HEK293 (cell line): Measurements from ENCODE around the gene RBM20.
"Not testable (repeated sequence)": the region's sequence is repeated elsewhere in the genome, so short reads cannot be mapped to it uniquely, and the experiment has no call there.

Experiments
- CTCF ChIA-PET: fragments of 350-600 bp; formaldehyde crosslinking; extraction: SDS; loops from one replicate; lab custom pipeline; 2021; ENCODE audit warnings: antibody characterized with exemption; lab: Yijun Ruan, JAX
- POLR2A ChIA-PET: fragments of 300-600 bp; formaldehyde crosslinking; extraction: SDS; loops from one replicate; lab custom pipeline; 2020; ENCODE audit warnings: antibody characterized with exemption, inconsistent platforms; lab: Yijun Ruan, JAX
- H3K27ac ChIP-seq: fragments of 200-500 bp; sonication (Bioruptor generic); 2 replicates; pipeline ENCODE4 v1.5.1; 2014; ENCODE audit warnings: low read depth, low read length, control low read depth, inconsistent platforms; ENCODE audit errors: extremely low read depth
- H3K36me3 ChIP-seq, 2 experiments: fragments of 200-500 bp in 1 of 2; sonication (Bioruptor generic) in 1 of 2; 1 replicate in 1 of 2; 2 replicates in 1 of 2; pipeline ENCODE4 v1.5.1; 2014 to 2017; ENCODE audit warnings: inconsistent platforms in 2 of 2, low read length in 2 of 2; ENCODE audit not compliant: control insufficient read depth in 2 of 2, insufficient read depth in 1 of 2
- H3K4me1 ChIP-seq: fragments of 200-500 bp; sonication (Bioruptor generic); 2 replicates; pipeline ENCODE4 v1.5.1; 2014; ENCODE audit warnings: mild to moderate bottlenecking, low read length, inconsistent platforms; ENCODE audit not compliant: control insufficient read depth, insufficient read depth
- H3K4me3 ChIP-seq: 2 replicates; pipeline ENCODE4 v1.5.1; 2011; ENCODE audit warnings: low read depth, mild to moderate bottlenecking, control low read depth, low read length, moderate library complexity
- H3K9me3 ChIP-seq: fragments of 200-500 bp; sonication (Bioruptor generic); 2 replicates; pipeline ENCODE4 v1.5.1; 2014; ENCODE audit warnings: low read depth, low read length, inconsistent platforms; ENCODE audit not compliant: control insufficient read depth, insufficient read depth
- HOXD13 ChIP-seq: sonication (generic); formaldehyde crosslinking; IDR thresholded peaks from 2 replicates; pipeline ENCODE4 v1.8.0; 2022; ENCODE audit warnings: missing genetic modification reagents, borderline replicate concordance
- SCRT1 ChIP-seq: fragments of 450-650 bp; formaldehyde crosslinking; IDR thresholded peaks from 2 replicates; pipeline ENCODE4 v1.5.1; 2016; ENCODE audit warnings: missing biosample characterization, missing genetic modification characterization, borderline replicate concordance
- ZBTB48 ChIP-seq: fragments of 450-650 bp; formaldehyde crosslinking; IDR thresholded peaks from 2 replicates; pipeline ENCODE4 v1.5.1; 2016; ENCODE audit warnings: missing biosample characterization, missing genetic modification characterization
- ZEB2 ChIP-seq: fragments of 450-650 bp; formaldehyde crosslinking; IDR thresholded peaks from 2 replicates; pipeline ENCODE4 v1.5.1; 2016; ENCODE audit warnings: missing biosample characterization, missing genetic modification characterization
- ZFP41 ChIP-seq: fragments of 450-650 bp; formaldehyde crosslinking; IDR thresholded peaks from 2 replicates; pipeline ENCODE4 v1.5.1; 2016; ENCODE audit warnings: missing biosample characterization, missing genetic modification characterization, borderline replicate concordance
- ZNF112 ChIP-seq: fragments of 450-650 bp; formaldehyde crosslinking; IDR thresholded peaks from 2 replicates; pipeline ENCODE4 v1.5.0; 2017; ENCODE audit warnings: missing biosample characterization, missing genetic modification characterization
- ZNF174 ChIP-seq: fragments of 450-650 bp; formaldehyde crosslinking; IDR thresholded peaks from 2 replicates; pipeline ENCODE4 v1.5.0; 2017; ENCODE audit warnings: missing biosample characterization, mild to moderate bottlenecking, missing genetic modification characterization
- ZNF19 ChIP-seq: fragments of 450-650 bp; formaldehyde crosslinking; IDR thresholded peaks from 2 replicates; pipeline ENCODE4; 2016; ENCODE audit warnings: missing biosample characterization, missing genetic modification characterization, low read depth
- ZNF239 ChIP-seq: fragments of 450-650 bp; formaldehyde crosslinking; IDR thresholded peaks from 2 replicates; pipeline ENCODE4 v1.5.1; 2016; ENCODE audit warnings: missing biosample characterization, missing genetic modification characterization
- ZNF26 ChIP-seq: fragments of 450-650 bp; formaldehyde crosslinking; IDR thresholded peaks from 2 replicates; pipeline ENCODE4 v1.5.1; 2016; ENCODE audit warnings: missing biosample characterization, missing genetic modification characterization
- ZNF266 ChIP-seq: fragments of 450-650 bp; formaldehyde crosslinking; IDR thresholded peaks from 2 replicates; pipeline ENCODE4 v1.5.1; 2016; ENCODE audit warnings: missing biosample characterization, missing genetic modification characterization, low read depth
- ZNF473 ChIP-seq: fragments of 450-650 bp; formaldehyde crosslinking; IDR thresholded peaks from 2 replicates; pipeline ENCODE4 v1.5.1; 2017; ENCODE audit warnings: missing biosample characterization, missing genetic modification characterization
- ZNF48 ChIP-seq: fragments of 450-650 bp; formaldehyde crosslinking; IDR thresholded peaks from 2 replicates; pipeline ENCODE4 v1.5.1; 2016; ENCODE audit warnings: missing biosample characterization, missing genetic modification characterization
- ZNF514 ChIP-seq: fragments of 450-650 bp; formaldehyde crosslinking; IDR thresholded peaks from 2 replicates; pipeline ENCODE4 v1.5.1; 2016; ENCODE audit warnings: missing biosample characterization, missing genetic modification characterization
- ZNF626 ChIP-seq: fragments of 450-650 bp; sonication (Bioruptor Pico); formaldehyde crosslinking; IDR thresholded peaks from 2 replicates; pipeline ENCODE4 v1.5.1; 2018; ENCODE audit warnings: missing biosample characterization, missing genetic modification characterization, inconsistent platforms
- ZNF654 ChIP-seq: fragments of 450-650 bp; formaldehyde crosslinking; IDR thresholded peaks from 2 replicates; pipeline ENCODE4 v1.5.1; 2016; ENCODE audit warnings: low read depth, missing biosample characterization, missing genetic modification characterization
- ZNF660 ChIP-seq: fragments of 450-650 bp; IDR thresholded peaks from 2 replicates; pipeline ENCODE4 v1.5.1; 2018; ENCODE audit warnings: missing biosample characterization, mild to moderate bottlenecking, missing genetic modification characterization
- ZNF670 ChIP-seq: fragments of 450-650 bp; formaldehyde crosslinking; IDR thresholded peaks from 2 replicates; pipeline ENCODE4 v1.5.1; 2016; ENCODE audit warnings: missing biosample characterization, missing genetic modification characterization, low read depth
- ZNF701 ChIP-seq: fragments of 450-650 bp; formaldehyde crosslinking; IDR thresholded peaks from 2 replicates; pipeline ENCODE4 v1.5.1; 2016; ENCODE audit warnings: missing biosample characterization, missing genetic modification characterization
- ZNF785 ChIP-seq: fragments of 450-650 bp; formaldehyde crosslinking; IDR thresholded peaks from 2 replicates; pipeline ENCODE4 v1.5.1; 2016; ENCODE audit warnings: missing biosample characterization, missing genetic modification characterization
- ZNF830 ChIP-seq: fragments of 450-650 bp; IDR thresholded peaks from 2 replicates; pipeline ENCODE4 v1.5.0; 2018; ENCODE audit warnings: missing biosample characterization, missing genetic modification characterization, low read depth, mild to moderate bottlenecking, moderate library complexity
- ZSCAN30 ChIP-seq: fragments of 450-650 bp; IDR thresholded peaks from 2 replicates; pipeline ENCODE4 v1.5.1; 2018; ENCODE audit warnings: missing biosample characterization, mild to moderate bottlenecking, missing genetic modification characterization, moderate library complexity
- TF ChIP-seq, protein P1 (sequence below): fragments of 450-650 bp; formaldehyde crosslinking; IDR thresholded peaks from 2 replicates; pipeline ENCODE4 v1.5.1; 2016; ENCODE audit warnings: missing biosample characterization, missing genetic modification characterization
- TF ChIP-seq, protein P2 (sequence below): fragments of 450-650 bp; formaldehyde crosslinking; IDR thresholded peaks from 2 replicates; pipeline ENCODE4 v1.5.1; 2016; ENCODE audit warnings: missing biosample characterization, missing genetic modification characterization

RBM20 gene

GRCh38 chr10:110610308-110610774 lies 33.8 kb upstream of the RBM20 start (continued):
- TF ChIP-seq ZNF660 (tag by site-specific recombination): peak; percentile 76
- peak; percentile 80 for TF ChIP-seq ZEB2 (tag by site-specific recombination)
- no peak for TF ChIP-seq ZNF174 (tag by site-specific recombination)
- TF ChIP-seq ZFP41 (tag by site-specific recombination): no peak
- TF ChIP-seq ZNF785 (tag by site-specific recombination): no peak
- peak; percentile 34; the same call in 1 of the 2 replicates for TF ChIP-seq ZSCAN30
- TF ChIP-seq ZBTB48 (tag by site-specific recombination): no peak
- TF ChIP-seq ZNF473 (tag by site-specific recombination): no peak
- no peak for TF ChIP-seq ZNF514
- TF ChIP-seq ZNF626 (tag by site-specific recombination): no peak
- peak; percentile 69; the same call in 1 of the 2 replicates for TF ChIP-seq SCRT1 (tag by site-specific recombination)
- TF ChIP-seq ZNF654: peak; percentile 99
- no peak for TF ChIP-seq ZNF701 (tag by site-specific recombination)
- TF ChIP-seq, all 188 proteins: peak for 14

DNA sequence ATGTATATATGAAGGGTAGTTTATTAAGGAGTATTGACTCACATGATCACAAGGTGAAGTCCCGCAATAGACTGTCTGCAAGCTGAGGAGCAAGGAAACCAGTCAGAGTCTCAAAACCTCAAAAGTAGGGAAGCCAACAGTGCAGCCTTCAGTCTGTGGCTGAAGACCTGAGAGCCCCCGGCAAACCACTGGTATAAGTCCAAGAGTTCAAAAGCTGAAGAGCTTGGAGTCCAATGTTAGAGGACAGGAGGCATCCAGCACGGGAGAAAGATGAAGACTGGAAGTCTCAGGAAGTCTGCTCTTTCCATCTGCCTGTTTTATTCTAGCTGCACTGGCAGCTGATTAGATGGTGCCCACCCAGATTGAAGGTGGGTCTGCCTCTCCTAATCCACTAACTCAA lies 33.4 kb upstream of the RBM20 start:
- CTCF ChIA-PET: interaction anchor here (0.6 to 3.0 kb wide), 43 partner anchors 8 to 961 kb away, joined by 3 to 43 read pairs (median 4); partner anchors contain the start of gene SMNDC1
- H3K4me3 ChIP-seq: not testable (repeated sequence)

DNA sequence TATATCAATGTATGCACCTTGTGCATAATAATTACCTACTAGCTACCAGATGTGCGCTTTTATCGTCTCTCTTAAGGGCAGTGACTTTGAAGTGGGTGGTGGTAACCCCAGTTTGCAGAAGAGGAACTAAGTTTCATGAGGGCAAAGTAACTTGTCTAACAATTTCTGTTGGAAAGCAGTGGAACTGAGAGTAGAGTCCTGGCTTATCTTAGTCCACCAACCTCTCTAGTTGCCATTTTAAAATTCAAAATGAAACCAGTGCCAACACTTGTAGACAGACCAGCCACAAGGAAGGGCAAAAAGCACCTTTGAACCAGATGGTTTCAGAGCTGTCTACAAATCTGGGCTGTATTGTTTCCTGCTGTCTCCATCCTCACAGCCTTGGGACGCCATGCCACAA lies 32.0 kb upstream of the RBM20 start:
- CTCF ChIA-PET: interaction anchor here (0.8 to 3.0 kb wide), 8 partner anchors 9 to 134 kb away, joined by 3 to 43 read pairs (median 16); no protein-coding TSS in a partner anchor
- H3K9me3 ChIP-seq: no peaks in the 10 kb centered on the region
- H3K4me3 ChIP-seq: no peak overlapping the region
- H3K4me1 ChIP-seq: peaks cover 18% of the 10 kb centered on the region
- POLR2A ChIA-PET: no interaction called here
- H3K36me3 ChIP-seq: no peaks in the 10 kb centered on the region; a peak in 1 of 3 replicates
- H3K27ac ChIP-seq: no peak overlapping the region
- TF ChIP-seq, protein P1, sequence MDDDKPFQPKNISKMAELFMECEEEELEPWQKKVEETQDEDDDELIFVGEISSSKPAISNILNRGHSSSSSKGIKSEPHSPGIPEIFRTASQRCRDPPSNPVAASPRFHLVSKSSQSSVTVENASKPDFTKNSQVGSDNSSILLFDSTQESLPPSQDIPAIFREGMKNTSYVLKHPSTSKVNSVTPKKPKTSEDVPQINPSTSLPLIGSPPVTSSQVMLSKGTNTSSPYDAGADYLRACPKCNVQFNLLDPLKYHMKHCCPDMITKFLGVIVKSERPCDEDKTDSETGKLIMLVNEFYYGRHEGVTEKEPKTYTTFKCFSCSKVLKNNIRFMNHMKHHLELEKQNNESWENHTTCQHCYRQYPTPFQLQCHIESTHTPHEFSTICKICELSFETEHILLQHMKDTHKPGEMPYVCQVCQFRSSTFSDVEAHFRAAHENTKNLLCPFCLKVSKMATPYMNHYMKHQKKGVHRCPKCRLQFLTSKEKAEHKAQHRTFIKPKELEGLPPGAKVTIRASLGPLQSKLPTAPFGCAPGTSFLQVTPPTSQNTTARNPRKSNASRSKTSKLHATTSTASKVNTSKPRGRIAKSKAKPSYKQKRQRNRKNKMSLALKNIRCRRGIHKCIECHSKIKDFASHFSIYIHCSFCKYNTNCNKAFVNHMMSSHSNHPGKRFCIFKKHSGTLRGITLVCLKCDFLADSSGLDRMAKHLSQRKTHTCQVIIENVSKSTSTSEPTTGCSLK (tag by site-specific recombination): no peak
- TF ChIP-seq ZNF48 (tag by site-specific recombination) (no peak), HOXD13 (CRISPR knock-in tag) (no peak), ZNF26 (tag by site-specific recombination) (no peak), ZNF830 (no peak), ZNF670 (tag by site-specific recombination) (no peak), ZNF112 (tag by site-specific recombination) (no peak), ZNF19 (tag by site-specific recombination) (no peak), ZNF266 (tag by site-specific recombination) (no peak), ZNF239 (no peak)
- TF ChIP-seq, protein P2, sequence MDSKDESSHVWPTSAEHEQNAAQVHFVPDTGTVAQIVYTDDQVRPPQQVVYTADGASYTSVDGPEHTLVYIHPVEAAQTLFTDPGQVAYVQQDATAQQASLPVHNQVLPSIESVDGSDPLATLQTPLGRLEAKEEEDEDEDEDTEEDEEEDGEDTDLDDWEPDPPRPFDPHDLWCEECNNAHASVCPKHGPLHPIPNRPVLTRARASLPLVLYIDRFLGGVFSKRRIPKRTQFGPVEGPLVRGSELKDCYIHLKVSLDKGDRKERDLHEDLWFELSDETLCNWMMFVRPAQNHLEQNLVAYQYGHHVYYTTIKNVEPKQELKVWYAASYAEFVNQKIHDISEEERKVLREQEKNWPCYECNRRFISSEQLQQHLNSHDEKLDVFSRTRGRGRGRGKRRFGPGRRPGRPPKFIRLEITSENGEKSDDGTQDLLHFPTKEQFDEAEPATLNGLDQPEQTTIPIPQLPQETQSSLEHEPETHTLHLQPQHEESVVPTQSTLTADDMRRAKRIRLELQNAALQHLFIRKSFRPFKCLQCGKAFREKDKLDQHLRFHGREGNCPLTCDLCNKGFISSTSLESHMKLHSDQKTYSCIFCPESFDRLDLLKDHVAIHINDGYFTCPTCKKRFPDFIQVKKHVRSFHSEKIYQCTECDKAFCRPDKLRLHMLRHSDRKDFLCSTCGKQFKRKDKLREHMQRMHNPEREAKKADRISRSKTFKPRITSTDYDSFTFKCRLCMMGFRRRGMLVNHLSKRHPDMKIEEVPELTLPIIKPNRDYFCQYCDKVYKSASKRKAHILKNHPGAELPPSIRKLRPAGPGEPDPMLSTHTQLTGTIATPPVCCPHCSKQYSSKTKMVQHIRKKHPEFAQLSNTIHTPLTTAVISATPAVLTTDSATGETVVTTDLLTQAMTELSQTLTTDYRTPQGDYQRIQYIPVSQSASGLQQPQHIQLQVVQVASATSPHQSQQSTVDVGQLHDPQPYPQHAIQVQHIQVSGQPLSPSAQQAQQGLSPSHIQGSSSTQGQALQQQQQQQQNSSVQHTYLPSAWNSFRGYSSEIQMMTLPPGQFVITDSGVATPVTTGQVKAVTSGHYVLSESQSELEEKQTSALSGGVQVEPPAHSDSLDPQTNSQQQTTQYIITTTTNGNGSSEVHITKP: no peak

More for the DNA sequence above, 33.4 kb upstream of the RBM20 start:
- not testable (repeated sequence) for H3K27ac ChIP-seq, H3K36me3 ChIP-seq, H3K9me3 ChIP-seq
- POLR2A ChIA-PET: interaction anchor here (1.1 kb wide), 1 partner anchor 70 kb away, joined by 3 read pairs; no protein-coding TSS in a partner anchor
- H3K4me1 ChIP-seq: peaks cover 18% of the 10 kb centered on the region
